Right renal cortex interstitium (tissue), 3 donors: Measurements from ENCODE around the gene SRCIN1. TPM values are rescaled to one million over a fixed set of nuclear protein-coding genes. Genes with fewer than 3 reads are reported as not detected.
"Not testable (repeated sequence)": the region's sequence is repeated elsewhere in the genome, so short reads cannot be mapped to it uniquely, and the experiment has no call there.

ENCODE experiments used
- DNase-seq, 3 donors: peaks; one replicate each; pipeline ENCODE4 v3.0.0-alpha.2; 2013; ENCODE audit warnings: low read depth in 3 of 3, low spot score in 2 of 3
- polyA plus RNA-seq, 3 donors: library from polyadenylated mRNA; unstranded; fragments of 120-200 nt; gene quantifications; one replicate each; pipeline ENCODE4 v1.2.1, GENCODE V29; 2013; ENCODE audit not compliant: insufficient read length in 3 of 3

SRCIN1 gene
- polyA plus RNA-seq, 3 donors: 2.4 to 2.7 (median 2.6) TPM

- DNase-seq: peak in 2 of 3 donors; percentile 65 to 72
Measured at GRCh38 chr17:38492067-38493040, 113.4 kb downstream of the SRCIN1 start.

- not testable (repeated sequence) for DNase-seq
Measured at GRCh38 chr17:38491346-38492066, 114.2 kb downstream of the SRCIN1 start.

GRCh38 chr17:38489774-38490173 is 116.0 kb downstream of the SRCIN1 start:
- not testable (repeated sequence) for DNase-seq

GRCh38 chr17:38485681-38486298 is 120.0 kb downstream of the SRCIN1 start:
- DNase-seq: not testable (repeated sequence)

GRCh38 chr17:38485146-38485468 is 120.6 kb downstream of the SRCIN1 start:
- DNase-seq: no peak

GRCh38 chr17:38484242-38485145 is 121.3 kb downstream of the SRCIN1 start:
- DNase-seq: not testable (repeated sequence)

GRCh38 chr17:38482700-38483043 is 123.1 kb downstream of the SRCIN1 start:
- not testable (repeated sequence) for DNase-seq

GRCh38 chr17:38482039-38482699 is 123.6 kb downstream of the SRCIN1 start:
- DNase-seq: not testable (repeated sequence)

Other genes starting within 250 kb of the SRCIN1 start
- 10 to 100 TPM; 46.5 to 63.1 (median 54.8) TPM for gene ARHGAP23, start 177.5 kb downstream of the SRCIN1 start, polyA plus RNA-seq
- gene EPOP, start 69.0 kb upstream of the SRCIN1 start, polyA plus RNA-seq: 1 to 10 TPM; 1.2 to 1.4 (median 1.3) TPM
- gene MLLT6, start 99.3 kb upstream of the SRCIN1 start, polyA plus RNA-seq: 10 to 100 TPM; 55.6 to 64.2 (median 63.0) TPM
- gene CISD3, start 124.4 kb upstream of the SRCIN1 start, polyA plus RNA-seq: 10 to 100 TPM in 2 of 3 donors, 1 to 10 TPM in 1; 9.2 to 12.2 (median 10.2) TPM
- 10 to 100 TPM; 56.6 to 70.4 (median 59.4) TPM for gene PCGF2, start 142.4 kb upstream of the SRCIN1 start, polyA plus RNA-seq
- 100 to 1,000 TPM; 117 to 136 (median 125) TPM for gene PSMB3, start 146.8 kb upstream of the SRCIN1 start, polyA plus RNA-seq
- 10 to 100 TPM; 74.4 to 83.5 (median 81.7) TPM for gene PIP4K2B, start 193.6 kb upstream of the SRCIN1 start, polyA plus RNA-seq
- gene CWC25, start 219.4 kb upstream of the SRCIN1 start, polyA plus RNA-seq: 10 to 100 TPM; 24.8 to 26.3 (median 25.8) TPM
- gene RPL23, start 247.8 kb upstream of the SRCIN1 start, polyA plus RNA-seq: 1,000 to 10,000 TPM; 2,780 to 3,019 (median 2,969) TPM